Activated CD4-positive, alpha-beta T cell treated with anti-CD3 and anti-CD28 coated beads, Interleukin-2, amount 50 U/mL, for 24 hours (primary cell): ENCODE results near the gene HAT1.
A peak's percentile ranks its signal among the peaks of the same experiment; 100 is the strongest.
"Not testable (repeated sequence)": the region's sequence is repeated elsewhere in the genome, so short reads cannot be mapped to it uniquely, and the experiment has no call there.

ENCODE experiments used
- DNase-seq, 2 donors: peaks; one replicate each; pipeline ENCODE4 v3.0.0-alpha.2; 2020; ENCODE audit warnings: low read depth in 1 of 2, low spot score in 1 of 2

Gene HAT1

GRCh38 chr2:171968509-171968908 lies 46.2 kb downstream of the HAT1 start:
- no peak for DNase-seq

GRCh38 chr2:171972329-171972982 lies 50.2 kb downstream of the HAT1 start:
- DNase-seq = no peak

GRCh38 chr2:171979103-171979502 lies 56.8 kb downstream of the HAT1 start:
- no peak for DNase-seq

GRCh38 chr2:171983924-171984323 lies 61.7 kb downstream of the HAT1 start:
- DNase-seq = not testable (repeated sequence)

GRCh38 chr2:171985076-171985475 lies 62.8 kb downstream of the HAT1 start:
- DNase-seq = no peak

- DNase-seq = no peak
Measured at GRCh38 chr2:171986778-171987177, 64.5 kb downstream of the HAT1 start.

- no peak for DNase-seq
Measured at GRCh38 chr2:171991027-171991426, 68.8 kb downstream of the HAT1 start.

- DNase-seq = no peak
Measured at GRCh38 chr2:171995586-171995985, 73.3 kb downstream of the HAT1 start.

GRCh38 chr2:171996021-171996420 lies 73.8 kb downstream of the HAT1 start:
- DNase-seq = no peak

- DNase-seq = not testable (repeated sequence)
Measured at GRCh38 chr2:171997031-171997430, 74.8 kb downstream of the HAT1 start.

GRCh38 chr2:171999161-171999560 lies 76.9 kb downstream of the HAT1 start:
- DNase-seq = no peak

GRCh38 chr2:171999604-172000469 lies 77.6 kb downstream of the HAT1 start, which contains the start of gene METAP1D:
METAP1D (plus strand) TSS chr2:171999953; CDS start chr2:171999970, 17 bp downstream.
- peak; percentile 81 to 83 for DNase-seq

- DNase-seq = no peak
Measured at GRCh38 chr2:172000696-172001361, 78.6 kb downstream of the HAT1 start.

GRCh38 chr2:172007372-172007771 lies 85.1 kb downstream of the HAT1 start:
- no peak for DNase-seq

GRCh38 chr2:172009823-172010222 lies 87.6 kb downstream of the HAT1 start:
- no peak for DNase-seq

GRCh38 chr2:172011812-172012575 lies 89.7 kb downstream of the HAT1 start:
- DNase-seq = no peak

- DNase-seq = no peak
Measured at GRCh38 chr2:172012677-172013391, 90.6 kb downstream of the HAT1 start.

GRCh38 chr2:172013396-172013795 lies 91.1 kb downstream of the HAT1 start:
- no peak for DNase-seq

- no peak for DNase-seq
Measured at GRCh38 chr2:172021074-172021931, 99.0 kb downstream of the HAT1 start.
